Measurements from ENCODE around the gene C16orf89. TPM values are rescaled to one million over a fixed set of nuclear protein-coding genes. Genes with fewer than 3 reads are reported as not detected.
"Not testable (repeated sequence)": the region's sequence is repeated elsewhere in the genome, so short reads cannot be mapped to it uniquely, and the experiment has no call there.

The C16orf89 gene
- total RNA-seq, 4 donors from 2014 or later, result 0.62 to 21.0 (median 7.7) TPM

- ATAC-seq, result peak; percentile 100
- WGBS, 2 donors (ENCODE audit: low coverage in 1 of 2), result 0% methylated on average over 5 of the region's 67 CpGs; no CpG with 5 or more reads in 1 of the 2 donors
- TF ChIP-seq POLR2AphosphoS5 (IDR thresholded peaks at IDR 0.05), result peak; percentile 32
Measured at GRCh38 chr16:5097470-5098220, 31.9 kb upstream of the C16orf89 start, which contains the start of gene EEF2KMT. EEF2KMT (minus strand) TSS chr16:5097795; CDS start chr16:5097739, 56 bp downstream.

GRCh38 chr16:5097061-5097469 lies 31.3 kb upstream of the C16orf89 start:
- peak overlapping the region; percentile 69 to 86 for H3K4me3 ChIP-seq

More at GRCh38 chr16:5097470-5098220, 31.9 kb upstream of the C16orf89 start, which contains the start of gene EEF2KMT:
- H3K36me3 ChIP-seq, H3K27me3 ChIP-seq, H3K9me3 ChIP-seq: not testable (repeated sequence)
- H3K4me1 ChIP-seq, result peaks cover 0 to 19% (median 0%) of the 10 kb centered on the region in 3 donors
- peak within 1 kb of the TSS; percentile 70 to 95 (median 90) for H3K27ac ChIP-seq
- peak within 1 kb of the TSS; percentile 69 to 86 for H3K4me3 ChIP-seq

GRCh38 chr16:5096437-5097060 lies 30.8 kb upstream of the C16orf89 start:
- H3K36me3 ChIP-seq, ATAC-seq, H3K27me3 ChIP-seq, H3K9me3 ChIP-seq: not testable (repeated sequence)
- Histone ChIP-seq H3K4me3 (peak overlapping the region in 1 of 2 donors; percentile 86), H3K27ac (peak overlapping the region in 3 of 4 donors; percentile 89 to 91 (median 89)), H3K4me1 (peaks cover 0 to 19% (median 0%) of the 10 kb centered on the region in 3 donors)
- WGBS, 2 donors (ENCODE audit: low coverage in 1 of 2), result 10 to 15% methylated on average over 6 of the region's 7 CpGs

More at GRCh38 chr16:5097061-5097469, 31.3 kb upstream of the C16orf89 start:
- Histone ChIP-seq H3K4me1 (peaks cover 0 to 19% (median 0%) of the 10 kb centered on the region in 3 donors), H3K27ac (peak overlapping the region; percentile 16 to 91 (median 89))
- 0% methylated on average over 4 of the region's 23 CpGs; no CpG with 5 or more reads in 1 of the 2 donors for WGBS, 2 donors (ENCODE audit: low coverage in 1 of 2)
- ATAC-seq, H3K9me3 ChIP-seq, H3K27me3 ChIP-seq, H3K36me3 ChIP-seq: not testable (repeated sequence)

GRCh38 chr16:5095145-5095830 lies 29.5 kb upstream of the C16orf89 start:
- 71 to 100% methylated on average over 1 to 6 of the region's 11 CpGs for WGBS, 2 donors (ENCODE audit: low coverage in 1 of 2)
- ATAC-seq, H3K4me3 ChIP-seq, H3K27me3 ChIP-seq, H3K9me3 ChIP-seq, H3K27ac ChIP-seq, H3K36me3 ChIP-seq: not testable (repeated sequence)
- H3K4me1 ChIP-seq, result peaks cover 0 to 19% (median 0%) of the 10 kb centered on the region in 3 donors

GRCh38 chr16:5093746-5094145 lies 28.0 kb upstream of the C16orf89 start:
- ATAC-seq, H3K27ac ChIP-seq: not testable (repeated sequence)

GRCh38 chr16:5093081-5093480 lies 27.3 kb upstream of the C16orf89 start:
- not testable (repeated sequence) for ATAC-seq, H3K4me3 ChIP-seq, H3K27ac ChIP-seq, H3K27me3 ChIP-seq, H3K9me3 ChIP-seq
- Histone ChIP-seq H3K36me3 (peaks cover 0 to 28% of the 10 kb centered on the region in 2 donors), H3K4me1 (peaks cover 0 to 10% (median 0%) of the 10 kb centered on the region in 3 donors)
- WGBS, 2 donors (ENCODE audit: low coverage in 1 of 2), result 68% methylated on average over 4 of the region's 9 CpGs; no CpG with 5 or more reads in 1 of the 2 donors

More at GRCh38 chr16:5093746-5094145, 28.0 kb upstream of the C16orf89 start:
- Histone ChIP-seq H3K4me1 (peaks cover 0 to 12% (median 0%) of the 10 kb centered on the region in 3 donors), H3K36me3 (peaks cover 0 to 21% of the 10 kb centered on the region in 2 donors)
- not testable (repeated sequence) for H3K27me3 ChIP-seq, H3K9me3 ChIP-seq, H3K4me3 ChIP-seq
- WGBS, 2 donors (ENCODE audit: low coverage in 1 of 2), result 80 to 86% methylated on average over 2 of the region's 11 CpGs

- 55 to 92% methylated on average over 2 of the region's 9 CpGs for WGBS, 2 donors (ENCODE audit: low coverage in 1 of 2)
- not testable (repeated sequence) for ATAC-seq, H3K27ac ChIP-seq, H3K4me3 ChIP-seq, H3K4me1 ChIP-seq, H3K9me3 ChIP-seq, H3K27me3 ChIP-seq
- H3K36me3 ChIP-seq, result peaks cover 0 to 50% of the 10 kb centered on the region in 2 donors
Measured at GRCh38 chr16:5090592-5090991, 24.8 kb upstream of the C16orf89 start.

GRCh38 chr16:5089911-5090555 lies 24.3 kb upstream of the C16orf89 start:
- H3K4me3 ChIP-seq, H3K4me1 ChIP-seq, H3K9me3 ChIP-seq, H3K27ac ChIP-seq, ATAC-seq, H3K27me3 ChIP-seq: not testable (repeated sequence)
- WGBS, 2 donors (ENCODE audit: low coverage in 1 of 2), result 89% methylated on average over 3 of the region's 26 CpGs; no CpG with 5 or more reads in 1 of the 2 donors
- H3K36me3 ChIP-seq, result peaks cover 0 to 56% of the 10 kb centered on the region in 2 donors

GRCh38 chr16:5088936-5089335 lies 23.2 kb upstream of the C16orf89 start:
- not testable (repeated sequence) for H3K4me3 ChIP-seq, H3K9me3 ChIP-seq, H3K4me1 ChIP-seq, ATAC-seq, H3K27me3 ChIP-seq, H3K27ac ChIP-seq
- H3K36me3 ChIP-seq, result peaks cover 0 to 65% of the 10 kb centered on the region in 2 donors
- whole genome bisulfite sequencing, 2 donors (ENCODE audit: low coverage in 1 of 2), result 80% methylated on average over 2 of the region's 17 CpGs; no CpG with 5 or more reads in 1 of the 2 donors

GRCh38 chr16:5088086-5088790 lies 22.5 kb upstream of the C16orf89 start:
- H3K9me3 ChIP-seq, ATAC-seq, H3K4me3 ChIP-seq, H3K4me1 ChIP-seq, H3K27me3 ChIP-seq, H3K27ac ChIP-seq: not testable (repeated sequence)
- 83 to 87% methylated on average over 1 to 6 of the region's 18 CpGs for WGBS, 2 donors (ENCODE audit: low coverage in 1 of 2)
- H3K36me3 ChIP-seq, result peaks cover 0 to 72% of the 10 kb centered on the region in 2 donors

GRCh38 chr16:5085716-5086115 lies 20.0 kb upstream of the C16orf89 start:
- peaks cover 0 to 95% of the 10 kb centered on the region in 2 donors for H3K36me3 ChIP-seq
- not testable (repeated sequence) for H3K27me3 ChIP-seq, H3K4me3 ChIP-seq, H3K9me3 ChIP-seq, H3K27ac ChIP-seq, H3K4me1 ChIP-seq, ATAC-seq
- no CpG with 5 or more reads among the region's 11 CpGs for WGBS, 2 donors (ENCODE audit: low coverage in 1 of 2)
